ENCODE results near the gene ATRAID. TPM values are rescaled to one million over a fixed set of nuclear protein-coding genes. Genes with fewer than 3 reads are reported as not detected.

ATRAID gene
- polyA plus RNA-seq, 3 donors: 120 to 298 (median 287) TPM

GRCh38 chr2:27242614-27242951, 30.7 kb downstream of the ATRAID start:
- Histone ChIP-seq H3K4me2 (replicated peaks; ENCODE audit: extremely low read depth, low read length, poor library complexity, severe bottlenecking) (no peak overlapping the region), H2AFZ (ENCODE audit: insufficient read depth, low read depth, low read length, poor library complexity, severe bottlenecking) (no peak overlapping the region), H3K9me3 (replicated peaks in 1 of 2; ENCODE audit: control insufficient read depth in 1 of 2, insufficient read depth in 1 of 2, low read length in 2 of 2) (no peaks in the 10 kb centered on the region), H4K20me1 (ENCODE audit: insufficient read depth, low read length) (no peaks in the 10 kb centered on the region), H3K36me3 (replicated peaks in 1 of 2; ENCODE audit: control insufficient read depth in 1 of 2, insufficient read depth in 2 of 2, low read length in 2 of 2) (peaks cover 67 to 75% of the 10 kb centered on the region in 2 donors), H3K9ac (ENCODE audit: insufficient read depth, low read length, poor library complexity, severe bottlenecking) (no peak overlapping the region), H3K27me3 (ENCODE audit: control insufficient read depth in 2 of 2, insufficient read depth in 2 of 2, low read length in 2 of 2) (no peaks in the 10 kb centered on the region), H3K4me1 (ENCODE audit: control insufficient read depth in 1 of 2, insufficient read depth in 2 of 2, low read length in 2 of 2) (no peaks in the 10 kb centered on the region), H3K27ac (ENCODE audit: low read depth in 1 of 2, low read length in 2 of 2) (no peak overlapping the region), H3K4me3 (replicated peaks in 1 of 3; ENCODE audit: low read depth in 2 of 3, low read length in 3 of 3) (no peak overlapping the region), H3K79me2 (ENCODE audit: insufficient read depth, low read length) (no peaks in the 10 kb centered on the region)
- WGBS (ENCODE audit: insufficient coverage): 94% methylated on average over 13 of the region's 16 CpGs
- intact Hi-C loops (cut with micrococcal nuclease): no loop called here
- peaks cover 0 to 3% (median 3%) of the 10 kb centered on the region in 3 donors for H3K27me3 Mint-ChIP-seq (ENCODE audit: low read depth in 3 of 3)
- H3K4me1 Mint-ChIP-seq: no peaks in the 10 kb centered on the region
- no peaks in the 10 kb centered on the region for H3K9me3 Mint-ChIP-seq
- H3K36me3 Mint-ChIP-seq: peaks cover 66 to 73% of the 10 kb centered on the region in 2 donors
- peak overlapping the region in 1 of 7 donors; percentile 30 for H3K27ac Mint-ChIP-seq
- no peak overlapping the region for H3K4me3 Mint-ChIP-seq
- DNase-seq: no peak
- TF ChIP-seq CTCF (IDR thresholded peaks at IDR 0.05): no peak

GRCh38 chr2:27243391-27244130, 31.7 kb downstream of the ATRAID start:
- no peak overlapping the region for H3K9ac ChIP-seq (ENCODE audit: insufficient read depth, low read length, poor library complexity, severe bottlenecking)
- no peak overlapping the region for H2AFZ ChIP-seq (ENCODE audit: insufficient read depth, low read depth, low read length, poor library complexity, severe bottlenecking)
- no peak overlapping the region for H3K4me2 ChIP-seq (replicated peaks; ENCODE audit: extremely low read depth, low read length, poor library complexity, severe bottlenecking)
- peaks cover 58 to 66% of the 10 kb centered on the region in 2 donors for H3K36me3 ChIP-seq (replicated peaks in 1 of 2; ENCODE audit: control insufficient read depth in 1 of 2, insufficient read depth in 2 of 2, low read length in 2 of 2)
- Mint-ChIP-seq H3K36me3 (peaks cover 57 to 64% of the 10 kb centered on the region in 2 donors), H3K9me3 (no peaks in the 10 kb centered on the region), H3K4me3 (no peak overlapping the region), H3K27me3 (ENCODE audit: low read depth in 3 of 3) (peaks cover 0 to 7% (median 4%) of the 10 kb centered on the region in 3 donors), H3K27ac (peak overlapping the region in 2 of 7 donors; percentile 11 to 42), H3K4me1 (no peaks in the 10 kb centered on the region)
- H4K20me1 ChIP-seq (ENCODE audit: insufficient read depth, low read length): no peaks in the 10 kb centered on the region
- intact Hi-C loops (cut with micrococcal nuclease): no loop called here
- no peaks in the 10 kb centered on the region for H3K4me1 ChIP-seq (ENCODE audit: control insufficient read depth in 1 of 2, insufficient read depth in 2 of 2, low read length in 2 of 2)
- H3K9me3 ChIP-seq (replicated peaks in 1 of 2; ENCODE audit: control insufficient read depth in 1 of 2, insufficient read depth in 1 of 2, low read length in 2 of 2): no peaks in the 10 kb centered on the region
- H3K27ac ChIP-seq (ENCODE audit: low read depth in 1 of 2, low read length in 2 of 2): no peak overlapping the region
- 89% methylated on average over 18 of the region's 19 CpGs for WGBS (ENCODE audit: insufficient coverage)
- no peaks in the 10 kb centered on the region for H3K27me3 ChIP-seq (ENCODE audit: control insufficient read depth in 2 of 2, insufficient read depth in 2 of 2, low read length in 2 of 2)
- no peak for DNase-seq
- no peaks in the 10 kb centered on the region for H3K79me2 ChIP-seq (ENCODE audit: insufficient read depth, low read length)
- TF ChIP-seq CTCF (IDR thresholded peaks at IDR 0.05): no peak
- no peak overlapping the region for H3K4me3 ChIP-seq (replicated peaks in 1 of 3; ENCODE audit: low read depth in 2 of 3, low read length in 3 of 3)
